Subcutaneous abdominal adipose tissue (tissue), 5 donors: ENCODE data around the gene TBC1D1.
"Not testable (repeated sequence)": the region's sequence is repeated elsewhere in the genome, so short reads cannot be mapped to it uniquely, and the experiment has no call there.

Experiments used
- H3K27ac ChIP-seq: one replicate; pipeline ENCODE4 v1.7.0; 2013; ENCODE audit warnings: low read depth, mild to moderate bottlenecking, inconsistent platforms, low read length, moderate library complexity
- H3K27me3 ChIP-seq, 5 donors: one replicate each; pipeline ENCODE4 v1.7.0; 2013; ENCODE audit warnings: low read length in 5 of 5, inconsistent platforms in 1 of 5; ENCODE audit not compliant: control insufficient read depth in 5 of 5, insufficient read depth in 4 of 5
- H3K36me3 ChIP-seq, 5 donors: one replicate each; pipeline ENCODE4 v1.7.0; 2013; ENCODE audit warnings: low read length in 5 of 5; ENCODE audit not compliant: control insufficient read depth in 5 of 5, insufficient read depth in 5 of 5
- H3K4me1 ChIP-seq, 5 donors: one replicate each; pipeline ENCODE4 v1.7.0; 2013; ENCODE audit warnings: low read length in 5 of 5, mild to moderate bottlenecking in 3 of 5, moderate library complexity in 1 of 5; ENCODE audit not compliant: control insufficient read depth in 5 of 5, insufficient read depth in 5 of 5
- H3K4me3 ChIP-seq, 5 donors: one replicate each; pipeline ENCODE4 v1.7.0; 2013; ENCODE audit warnings: low read length in 5 of 5, low read depth in 1 of 5
- H3K9ac ChIP-seq, 5 donors: one replicate each; pipeline ENCODE4 v1.7.0; 2013; ENCODE audit warnings: low read length in 5 of 5, mild to moderate bottlenecking in 4 of 5, moderate library complexity in 3 of 5
- H3K9me3 ChIP-seq, 5 donors: one replicate each; pipeline ENCODE4 v1.7.0; 2013; ENCODE audit warnings: low read length in 5 of 5; ENCODE audit not compliant: control insufficient read depth in 5 of 5
- donor health status: healthy.
- donor health status: healthy.
- donor health status: healthy.
- donor health status: healthy.
- donor health status: healthy.

Gene TBC1D1

GRCh38 chr4:37960098-37960497 lies 69.2 kb downstream of the TBC1D1 start, which contains the start of gene PTTG2:
TSS of gene PTTG2 (plus strand) at chr4:37960398. CDS start at chr4:37960435, 37 bp downstream.
- Histone ChIP-seq H3K27me3 (no peaks in the 10 kb centered on the region), H3K9me3 (no peaks in the 10 kb centered on the region), H3K36me3 (no peaks in the 10 kb centered on the region), H3K4me1 (no peaks in the 10 kb centered on the region), H3K4me3 (no peak within 1 kb of the TSS), H3K27ac (no peak within 1 kb of the TSS), H3K9ac (no peak within 1 kb of the TSS)

DNA sequence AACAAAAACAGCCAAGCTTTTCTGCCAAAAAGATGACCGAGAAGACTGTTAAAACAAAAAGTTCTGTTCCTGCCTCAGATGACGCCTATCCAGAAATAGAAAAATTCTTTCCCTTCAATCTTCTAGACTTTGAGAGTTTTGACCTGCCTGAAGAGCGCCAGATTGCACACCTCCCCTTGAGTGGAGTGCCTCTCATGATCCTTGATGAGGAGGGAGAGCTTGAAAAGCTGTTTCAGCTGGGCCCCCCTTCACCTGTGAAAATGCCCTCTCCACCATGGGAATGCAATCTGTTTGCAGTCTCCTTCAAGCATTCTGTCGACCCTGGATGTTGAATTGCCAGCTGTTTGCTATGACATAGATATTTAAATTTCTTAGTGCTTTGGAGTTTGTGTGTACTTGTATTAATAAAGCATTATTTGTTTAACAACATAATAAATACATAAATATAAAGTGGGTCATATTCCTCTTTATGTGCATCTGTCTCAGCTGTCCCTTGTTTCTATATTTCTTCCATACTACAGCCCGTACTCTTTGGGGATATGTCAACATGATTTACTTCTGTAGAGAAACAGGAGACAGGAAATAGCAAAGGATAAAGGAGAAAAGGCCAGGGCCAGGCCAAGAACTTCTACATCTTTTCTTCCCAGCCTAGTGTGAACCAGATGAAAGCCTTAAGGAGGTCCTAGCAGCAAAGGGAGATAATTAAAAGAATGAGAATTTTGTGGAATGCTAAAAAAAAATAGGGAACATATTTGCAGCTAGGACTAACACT lies 70.0 kb downstream of the TBC1D1 start:
- H3K27me3 ChIP-seq, result no peaks in the 10 kb centered on the region
- no peak overlapping the region for H3K9ac ChIP-seq

DNA sequence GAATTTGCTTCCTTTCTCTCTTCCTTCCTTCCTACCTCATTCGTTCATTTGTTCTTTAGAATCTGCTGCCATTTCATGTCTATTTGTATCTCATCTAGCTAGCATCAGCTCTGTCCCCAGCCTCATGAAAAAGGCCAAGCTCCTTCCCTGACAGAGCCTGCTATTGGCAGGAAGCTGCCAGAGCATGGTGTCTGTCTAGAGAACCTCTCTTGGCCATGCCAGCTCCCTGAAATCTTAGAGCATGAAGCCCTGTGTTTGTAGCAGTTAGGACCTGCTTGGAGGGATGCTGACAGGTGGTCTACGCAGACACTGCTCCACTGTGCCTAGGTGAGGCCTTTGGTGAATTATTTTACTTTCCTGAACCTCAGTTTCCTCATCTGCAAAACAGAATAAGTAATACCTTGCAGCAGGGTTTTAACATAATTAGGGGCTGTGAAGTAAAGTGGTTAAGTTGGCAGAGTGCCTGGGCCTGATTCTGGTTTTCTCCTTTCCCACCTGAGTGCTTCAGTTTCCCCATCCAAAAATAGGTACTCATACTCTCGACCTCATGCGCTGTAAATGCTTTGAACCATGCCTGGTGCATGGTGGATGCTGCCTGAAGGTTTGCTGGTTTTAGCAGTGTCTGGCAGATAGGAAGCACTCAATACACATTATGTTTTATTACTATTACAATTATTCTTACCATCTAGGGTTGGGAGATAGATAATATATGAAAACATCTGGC lies 74.0 kb downstream of the TBC1D1 start:
- Histone ChIP-seq H3K27ac (no peak overlapping the region), H3K9ac (no peak overlapping the region), H3K36me3 (no peaks in the 10 kb centered on the region), H3K4me1 (peaks cover 0 to 9% (median 0%) of the 10 kb centered on the region in 5 donors), H3K9me3 (no peaks in the 10 kb centered on the region), H3K27me3 (no peaks in the 10 kb centered on the region), H3K4me3 (no peak overlapping the region)

More for the DNA sequence above, 70.0 kb downstream of the TBC1D1 start:
- Histone ChIP-seq H3K27ac (no peak overlapping the region), H3K36me3 (no peaks in the 10 kb centered on the region), H3K4me3 (no peak overlapping the region), H3K9me3 (no peaks in the 10 kb centered on the region), H3K4me1 (no peaks in the 10 kb centered on the region)

- H3K27ac ChIP-seq, result no peak overlapping the region
- H3K4me1 ChIP-seq, result peaks cover 0 to 10% (median 9%) of the 10 kb centered on the region in 5 donors
- H3K9me3 ChIP-seq, result no peaks in the 10 kb centered on the region
- H3K4me3 ChIP-seq, result no peak overlapping the region
- no peaks in the 10 kb centered on the region for H3K36me3 ChIP-seq
- no peak overlapping the region for H3K9ac ChIP-seq
- H3K27me3 ChIP-seq, result no peaks in the 10 kb centered on the region
These were observed 75.2 kb downstream of the TBC1D1 start for GRCh38 chr4:37966044-37966443.

DNA sequence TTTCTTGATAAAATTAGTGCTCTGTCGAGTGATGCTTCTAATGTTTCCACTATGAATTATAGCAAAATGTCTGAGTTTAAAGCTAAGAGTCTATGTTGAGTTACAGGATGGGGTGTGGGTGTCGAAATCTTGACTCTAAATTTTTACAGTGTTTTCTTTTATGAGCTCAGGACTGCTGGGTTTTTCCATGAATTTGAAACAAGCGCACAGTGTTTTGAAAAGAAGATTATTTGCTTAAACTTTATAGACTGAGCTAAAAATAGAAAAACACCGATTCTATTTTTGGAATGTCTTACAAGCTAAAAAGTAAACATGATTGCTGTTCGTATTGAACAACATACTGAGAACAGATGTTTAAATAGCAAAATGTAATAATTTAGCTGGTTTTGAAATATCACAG lies 76.9 kb downstream of the TBC1D1 start:
- peak overlapping the region; percentile 20 for H3K27ac ChIP-seq
- no peaks in the 10 kb centered on the region for H3K36me3 ChIP-seq
- no peaks in the 10 kb centered on the region for H3K9me3 ChIP-seq
- no peak overlapping the region for H3K4me3 ChIP-seq
- H3K4me1 ChIP-seq, result peaks cover 0 to 10% (median 9%) of the 10 kb centered on the region in 5 donors
- H3K27me3 ChIP-seq, result no peaks in the 10 kb centered on the region
- no peak overlapping the region for H3K9ac ChIP-seq

- Histone ChIP-seq H3K9ac (no peak overlapping the region), H3K4me1 (peaks cover 0 to 10% (median 9%) of the 10 kb centered on the region in 5 donors), H3K9me3 (no peaks in the 10 kb centered on the region), H3K27ac (no peak overlapping the region), H3K36me3 (no peaks in the 10 kb centered on the region), H3K27me3 (no peaks in the 10 kb centered on the region), H3K4me3 (no peak overlapping the region)
These were observed 77.9 kb downstream of the TBC1D1 start for GRCh38 chr4:37968747-37969146.

- no peak overlapping the region for H3K9ac ChIP-seq
- H3K4me3 ChIP-seq, result no peak overlapping the region
- no peak overlapping the region for H3K27ac ChIP-seq
- H3K9me3 ChIP-seq, result no peaks in the 10 kb centered on the region
- H3K4me1 ChIP-seq, result peaks cover 0 to 10% (median 9%) of the 10 kb centered on the region in 5 donors
- no peaks in the 10 kb centered on the region for H3K36me3 ChIP-seq
- H3K27me3 ChIP-seq, result no peaks in the 10 kb centered on the region
These were observed 79.8 kb downstream of the TBC1D1 start for GRCh38 chr4:37970702-37971101.

DNA sequence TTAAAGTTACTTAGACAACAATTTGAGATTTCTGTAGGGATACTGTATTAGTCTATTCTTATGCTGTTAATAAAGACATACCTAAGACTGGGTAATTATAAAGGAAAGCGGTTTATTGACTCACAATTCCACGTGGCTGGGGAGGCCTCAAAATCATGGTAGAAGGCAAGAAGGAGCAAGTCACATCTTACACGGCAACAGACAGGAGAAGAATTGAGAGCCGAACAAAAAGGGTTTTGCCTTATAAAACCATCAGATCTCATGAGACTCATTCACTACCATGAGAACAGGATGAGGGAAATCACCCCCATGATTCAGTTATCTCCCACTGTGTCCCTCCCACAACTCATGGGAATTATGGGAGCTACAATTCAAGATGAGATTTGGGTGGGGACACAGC lies 80.3 kb downstream of the TBC1D1 start:
- no peak overlapping the region for H3K27ac ChIP-seq
- peaks cover 0 to 10% (median 9%) of the 10 kb centered on the region in 5 donors for H3K4me1 ChIP-seq
- H3K4me3 ChIP-seq, result no peak overlapping the region
- no peak overlapping the region for H3K9ac ChIP-seq
- no peaks in the 10 kb centered on the region for H3K9me3 ChIP-seq
- H3K27me3 ChIP-seq, result no peaks in the 10 kb centered on the region
- H3K36me3 ChIP-seq, result no peaks in the 10 kb centered on the region

GRCh38 chr4:37973441-37973840 lies 82.6 kb downstream of the TBC1D1 start:
- H3K36me3 ChIP-seq, result no peaks in the 10 kb centered on the region
- H3K4me3 ChIP-seq, result no peak overlapping the region
- H3K27me3 ChIP-seq, result no peaks in the 10 kb centered on the region
- H3K27ac ChIP-seq, result no peak overlapping the region
- H3K9me3 ChIP-seq, result no peaks in the 10 kb centered on the region
- H3K9ac ChIP-seq, result no peak overlapping the region
- H3K4me1 ChIP-seq, result peaks cover 0 to 23% (median 13%) of the 10 kb centered on the region in 5 donors

DNA sequence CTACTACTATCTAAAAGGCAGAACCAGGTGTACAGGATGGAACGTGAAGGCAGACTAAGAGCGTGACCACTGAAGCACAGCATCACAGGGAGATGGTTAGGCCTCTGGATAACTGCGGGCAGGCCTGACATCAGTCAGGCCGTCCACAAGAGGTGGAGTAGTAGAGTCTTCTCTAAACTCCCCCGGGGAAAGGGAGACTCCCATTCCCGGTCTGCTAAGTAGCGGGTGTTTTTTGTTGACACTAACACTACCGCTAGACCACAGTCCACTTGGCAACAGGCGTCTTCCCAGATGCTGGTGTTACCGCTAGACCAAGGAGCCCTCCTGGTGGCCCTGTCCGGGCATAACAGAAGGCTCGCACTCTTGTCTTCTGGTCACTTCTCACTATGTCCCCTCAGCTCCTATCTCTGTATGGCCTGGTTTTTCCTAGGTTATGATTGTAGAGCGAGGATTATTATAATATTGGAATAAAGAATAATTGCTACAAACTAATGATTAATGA lies 84.5 kb downstream of the TBC1D1 start:
- not testable (repeated sequence) for H3K9me3 ChIP-seq, H3K36me3 ChIP-seq, H3K9ac ChIP-seq, H3K27me3 ChIP-seq, H3K4me3 ChIP-seq, H3K27ac ChIP-seq
- H3K4me1 ChIP-seq, result peaks cover 0 to 24% (median 15%) of the 10 kb centered on the region in 5 donors
